Hematopoietic multipotent progenitor cell treated with erythropoietin and hydrocortisone succinate and interleukin-3 and kit ligand, for 17 days (in vitro differentiated cells): Measurements from ENCODE around the gene PSRC1.
"Not testable (repeated sequence)": the region's sequence is repeated elsewhere in the genome, so short reads cannot be mapped to it uniquely, and the experiment has no call there.

Experiments
- DNase-seq: peaks from one replicate; pipeline ENCODE4 v3.0.0-alpha.2; 2015; ENCODE audit warnings: low spot score

The PSRC1 gene

DNA sequence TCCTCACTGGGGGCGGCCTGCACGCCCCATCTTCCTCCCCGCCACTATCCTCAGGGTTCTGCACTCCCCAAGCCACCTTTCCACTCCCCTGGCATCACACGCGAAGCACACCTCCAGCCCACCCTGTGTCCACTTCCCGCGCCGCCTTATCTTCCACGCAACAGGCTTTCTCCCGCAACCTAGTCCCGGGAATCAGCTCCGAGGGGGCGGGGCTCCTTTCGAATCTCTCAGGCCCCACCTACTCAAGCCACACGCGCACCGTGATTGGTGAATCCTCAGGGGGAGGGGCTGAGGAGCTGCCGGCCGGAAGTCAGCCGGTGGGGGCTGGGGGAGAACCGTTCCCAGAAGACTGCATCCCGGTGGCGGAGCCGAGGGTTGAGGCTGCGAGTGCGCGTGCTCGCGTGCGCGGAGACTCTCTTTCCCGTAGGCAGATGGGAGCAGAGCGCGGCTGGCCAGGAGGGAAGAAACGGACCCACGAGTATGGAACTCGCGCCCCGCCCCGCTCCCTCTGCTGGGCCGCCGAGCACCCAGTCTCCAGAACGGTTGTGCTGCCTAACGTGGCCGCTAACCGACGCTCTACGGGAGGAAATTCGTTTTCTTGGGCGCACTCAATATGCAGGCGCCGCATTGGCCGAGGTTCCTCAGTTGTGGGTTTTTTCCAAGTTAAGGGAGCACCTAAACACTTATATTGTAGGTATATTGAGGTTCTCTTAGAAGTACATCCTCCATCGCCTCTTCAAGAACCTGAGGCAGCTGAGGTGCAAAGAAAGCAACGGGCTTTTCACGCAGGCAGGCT lies at the start of gene PSRC1:
TSS of gene PSRC1 (minus strand) at position 194 of the 796 bp plus-strand sequence.
- peak; percentile 95 for DNase-seq

GRCh38 chr1:109331113-109331512 lies 48.2 kb upstream of the PSRC1 start:
- DNase-seq, result no peak

GRCh38 chr1:109327285-109327684 lies 44.3 kb upstream of the PSRC1 start:
- DNase-seq, result no peak

- DNase-seq, result no peak
Observed at GRCh38 chr1:109322974-109323373, 40.0 kb upstream of the PSRC1 start.

GRCh38 chr1:109319114-109319513 lies 36.2 kb upstream of the PSRC1 start:
- DNase-seq, result no peak

DNA sequence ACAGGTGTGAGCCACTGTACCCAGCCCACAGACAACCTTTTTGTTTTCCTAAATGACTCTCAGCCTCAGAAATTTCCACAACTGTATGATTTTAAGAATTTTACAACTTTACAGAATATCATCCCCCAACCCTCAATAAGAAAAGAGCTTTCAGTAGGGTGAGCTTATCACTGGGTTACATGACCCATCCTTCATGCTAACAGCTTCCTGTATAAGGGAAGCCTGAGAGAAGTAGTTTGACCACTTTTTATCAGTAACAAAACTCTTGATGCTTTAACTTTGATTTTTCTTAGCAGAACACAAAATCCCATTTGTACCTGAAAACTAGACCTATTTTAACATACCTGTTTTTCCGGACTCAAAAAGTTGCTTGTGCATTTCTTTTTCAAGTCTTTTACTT lies 33.6 kb upstream of the PSRC1 start:
- DNase-seq, result no peak

DNA sequence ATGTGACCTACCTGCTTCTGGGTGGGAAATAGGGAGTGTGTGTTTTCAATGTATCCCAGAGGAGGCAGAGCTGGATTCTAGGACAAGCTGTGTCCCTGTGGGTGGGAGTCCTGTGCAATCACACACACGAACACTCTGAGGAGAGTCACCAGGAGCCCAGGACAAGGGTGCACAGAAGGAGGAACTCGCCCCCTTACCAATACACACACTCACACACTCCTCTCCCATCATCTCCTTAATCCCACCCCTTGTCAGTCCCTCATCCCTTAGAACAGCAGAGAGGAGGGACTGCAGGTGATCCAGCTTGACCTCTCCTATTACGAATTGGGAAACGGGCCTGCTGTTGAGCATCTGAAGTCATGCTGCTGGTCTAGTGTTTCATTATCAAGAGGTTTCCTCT lies 32.3 kb upstream of the PSRC1 start:
- no peak for DNase-seq

DNA sequence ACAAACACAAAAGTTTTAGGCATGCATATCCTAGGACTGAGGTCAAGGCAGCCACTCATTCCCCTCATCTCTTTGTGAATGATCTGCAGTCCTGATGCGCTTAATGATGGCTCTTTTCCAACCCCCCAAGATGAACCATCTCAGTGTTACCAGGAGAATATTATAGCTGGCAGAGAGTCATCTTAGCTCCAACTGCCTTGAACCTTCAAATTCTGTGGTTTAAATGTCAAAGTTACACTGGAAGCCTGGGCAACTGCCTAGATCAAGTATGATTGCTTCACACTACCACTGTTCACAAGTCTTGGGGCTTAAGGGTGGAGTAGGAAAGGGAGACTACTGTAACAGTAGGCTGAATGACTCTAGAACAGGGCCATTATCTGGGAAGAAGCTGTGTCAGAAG lies 31.9 kb upstream of the PSRC1 start:
- DNase-seq, result no peak

- no peak for DNase-seq
Observed at GRCh38 chr1:109312978-109313775, 30.2 kb upstream of the PSRC1 start.

DNA sequence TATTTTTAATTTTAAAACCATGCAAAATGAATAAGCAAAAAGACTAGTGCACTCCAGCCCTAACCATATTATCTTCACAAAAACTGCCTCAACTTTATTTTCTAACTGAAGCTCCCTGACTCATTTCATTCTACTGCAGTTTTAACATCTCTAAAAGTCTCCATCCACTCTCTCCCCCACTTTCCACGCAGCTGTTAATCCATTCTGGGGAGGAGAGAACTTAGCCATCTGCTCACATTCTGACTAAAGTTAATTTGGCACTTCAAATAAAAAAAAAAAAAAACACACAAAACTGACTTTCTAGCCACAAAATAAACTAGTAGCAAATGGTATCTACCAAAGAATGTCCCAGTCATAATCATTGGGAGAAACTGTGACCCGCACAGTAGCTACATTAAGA lies 29.3 kb upstream of the PSRC1 start:
- DNase-seq, result no peak

GRCh38 chr1:109309347-109309746 lies 26.4 kb upstream of the PSRC1 start:
- DNase-seq, result no peak

DNA sequence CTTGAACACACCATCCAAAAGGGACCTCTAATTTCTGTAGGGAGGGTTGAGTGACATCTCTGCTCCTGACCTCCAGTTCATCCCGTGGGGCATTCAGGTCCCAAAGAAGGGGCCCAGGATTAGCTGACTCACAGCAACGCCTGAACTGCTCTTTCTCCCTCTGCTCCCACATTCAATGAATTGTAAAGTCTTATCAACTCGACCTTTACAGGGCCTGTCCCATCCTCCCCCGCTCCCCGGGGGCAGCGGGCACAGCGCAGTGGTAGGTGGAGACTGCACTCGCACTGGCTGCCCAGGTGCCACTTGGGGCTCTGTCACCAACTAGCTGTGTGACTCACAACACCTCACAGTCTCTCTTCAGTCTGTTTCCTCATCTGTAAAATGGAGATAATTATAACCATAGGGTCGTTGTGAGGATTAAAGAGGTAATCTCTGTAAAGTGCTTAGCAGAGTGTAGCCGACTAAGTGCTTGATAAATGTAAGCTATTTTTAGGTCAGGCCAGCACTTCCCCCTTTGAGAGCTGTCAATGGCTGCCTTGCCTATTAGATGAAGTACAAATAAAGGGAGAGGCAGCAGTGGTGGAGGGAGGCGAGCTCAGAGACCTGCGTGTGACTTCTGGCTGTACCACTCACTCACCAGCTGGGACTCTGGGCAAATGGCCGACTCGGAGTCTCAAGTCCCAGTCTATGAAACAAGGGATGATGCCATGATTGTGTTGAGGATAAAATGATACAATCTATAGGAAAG lies 24.5 kb upstream of the PSRC1 start:
- no peak for DNase-seq

DNA sequence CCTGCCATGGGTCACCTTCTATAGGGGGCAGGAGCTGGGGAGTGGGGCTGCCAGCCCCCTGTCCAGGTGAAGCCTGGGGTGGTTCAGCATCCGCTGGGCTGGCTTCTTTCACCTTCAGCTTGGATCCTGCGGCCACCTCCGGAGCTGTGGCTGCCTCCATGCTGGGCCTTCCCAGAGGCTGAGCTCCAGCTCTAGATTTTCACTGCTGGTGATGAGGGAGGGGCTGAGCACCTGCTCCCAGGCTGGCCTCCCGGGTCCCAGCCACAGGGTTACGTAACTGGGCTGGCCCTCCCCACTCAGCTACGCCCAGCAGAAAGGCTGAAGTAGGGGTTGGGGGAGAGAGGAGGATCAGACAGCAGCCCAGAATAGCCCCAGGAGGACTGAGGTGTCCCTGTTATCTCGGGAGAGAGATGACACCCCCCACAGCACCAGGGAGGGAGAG lies 23.9 kb upstream of the PSRC1 start, which contains the start of gene MYBPHL:
TSS of gene MYBPHL (minus strand) at position 180 of the 442 bp plus-strand sequence. CDS start at position 160, 20 bp downstream.
- DNase-seq, result no peak

- not testable (repeated sequence) for DNase-seq
Observed at GRCh38 chr1:109305991-109306390, 23.0 kb upstream of the PSRC1 start.

DNA sequence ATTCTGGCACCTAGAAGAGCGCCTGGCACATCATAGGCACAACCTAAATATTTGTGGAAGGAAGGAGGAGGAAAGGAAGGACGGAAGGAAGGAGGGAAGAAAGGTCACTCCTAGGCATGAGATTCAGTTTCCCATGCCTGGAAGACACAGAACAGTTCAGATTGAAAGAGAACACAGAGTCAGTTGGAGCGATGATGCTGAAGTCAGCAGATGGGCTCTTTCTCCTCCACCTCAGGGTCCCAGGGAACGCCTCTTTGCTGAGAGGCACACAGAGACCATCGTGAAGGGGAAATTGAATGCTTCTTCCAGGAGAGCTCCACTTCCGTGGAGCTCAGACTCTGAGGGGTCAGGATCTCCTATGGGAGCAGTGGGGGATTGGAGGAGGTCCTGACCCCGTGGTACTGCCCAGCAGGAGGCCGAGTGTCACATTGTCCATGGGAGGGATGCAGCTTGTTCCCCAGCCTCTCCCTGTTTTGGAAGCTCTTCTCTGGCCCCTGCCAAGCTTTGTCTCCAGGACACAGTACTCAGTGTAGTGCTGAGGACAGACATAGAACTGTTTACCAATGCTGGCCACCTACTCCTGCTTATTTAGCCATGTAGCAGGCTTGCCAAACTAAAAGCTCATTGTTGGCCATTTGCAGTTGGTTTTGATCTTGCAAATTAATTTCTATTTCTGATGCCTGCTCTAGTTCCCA lies 21.4 kb upstream of the PSRC1 start:
- no peak for DNase-seq

GRCh38 chr1:109301874-109302273 lies 18.9 kb upstream of the PSRC1 start:
- no peak for DNase-seq

DNA sequence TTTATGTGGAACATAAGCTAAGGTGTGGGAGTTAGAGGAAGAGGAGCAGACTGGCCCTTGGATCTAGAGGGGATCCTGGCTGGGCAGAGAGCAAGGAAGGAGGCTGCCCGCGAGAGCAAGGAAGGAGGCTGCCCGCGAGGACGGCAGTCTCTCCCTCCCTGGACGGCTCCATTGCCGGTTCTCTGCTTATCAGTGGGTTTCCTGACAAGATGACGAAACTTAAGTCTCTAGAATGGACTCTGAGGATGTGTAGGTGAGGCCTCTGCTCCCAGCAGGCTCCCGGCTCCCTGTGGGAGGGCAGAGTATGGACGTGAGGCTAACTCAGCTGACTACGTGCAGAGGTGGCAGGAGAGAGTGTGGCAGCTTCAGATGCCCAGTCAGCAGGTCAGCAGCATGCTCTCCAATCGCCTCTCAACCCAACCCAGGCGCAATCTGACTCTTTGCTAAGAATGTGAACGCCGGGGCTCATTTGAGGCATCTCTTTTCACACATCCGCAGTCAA lies 17.8 kb upstream of the PSRC1 start:
- no peak for DNase-seq

DNA sequence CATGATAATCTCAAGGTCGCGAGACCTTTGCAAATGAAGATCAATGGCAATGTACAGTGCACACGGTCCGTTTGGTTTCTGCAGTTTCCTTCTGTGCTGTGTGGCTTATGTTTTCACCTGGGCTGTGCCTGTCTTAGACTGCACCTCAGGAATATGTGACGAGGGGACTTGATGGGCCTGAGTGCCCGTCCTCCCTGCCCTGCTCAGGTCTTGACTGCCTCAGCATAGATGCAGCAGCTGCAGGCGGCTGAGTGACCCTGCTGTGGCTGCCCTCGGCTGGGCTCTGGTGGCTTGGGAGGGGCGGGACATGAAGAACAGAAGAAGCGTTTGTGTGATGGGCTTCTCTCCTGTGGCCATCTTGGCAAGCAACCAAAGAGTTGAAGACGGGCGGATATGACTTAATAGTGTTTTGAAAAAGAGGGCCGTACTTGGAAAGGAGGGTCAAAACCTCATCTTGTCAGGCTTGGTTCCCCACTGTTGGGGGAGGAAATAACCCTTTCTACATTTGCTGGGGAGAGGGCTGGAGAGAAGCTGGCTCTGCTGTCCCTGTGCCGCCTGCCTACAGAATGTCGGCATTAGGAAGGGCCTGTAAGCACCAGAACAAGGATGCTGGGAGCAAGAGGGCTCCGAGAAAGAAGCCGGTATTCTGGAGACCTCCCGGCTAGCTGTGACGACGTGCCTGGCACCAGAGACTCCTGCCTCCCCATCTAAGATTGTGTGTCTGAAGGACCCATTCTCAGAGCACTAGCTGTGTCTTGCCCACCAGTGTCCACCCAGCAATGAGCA lies 16.8 kb upstream of the PSRC1 start:
- DNase-seq, result no peak

GRCh38 chr1:109298666-109299557 lies 16.0 kb upstream of the PSRC1 start:
- DNase-seq, result no peak

GRCh38 chr1:109296782-109297181 lies 13.8 kb upstream of the PSRC1 start:
- DNase-seq, result no peak
